Spleen (tissue), 11 donors: Measurements from ENCODE around the gene STX8. TPM values are rescaled to one million over a fixed set of nuclear protein-coding genes. Genes with fewer than 3 reads are reported as not detected.

Source experiments
- DNase-seq: peaks from one replicate; pipeline ENCODE4 v3.0.0-alpha.2; 2020
- H3K27ac ChIP-seq, 8 donors: fragments of 200-600 bp; sonication (generic) in 7 of 8; 1 replicate in 4 of 8; 2 replicates in 4 of 8; pipeline versions ENCODE4 v1.5.0 to v1.8.0; 2016 to 2021; ENCODE audit warnings: inconsistent platforms in 4 of 8, mild to moderate bottlenecking in 4 of 8, moderate library complexity in 1 of 8
- H3K27me3 ChIP-seq, 7 donors: fragments of 200-600 bp; sonication (generic) in 6 of 7; replicated peaks in 1 of 7; 1 replicate in 4 of 7; 2 replicates in 3 of 7; pipeline versions ENCODE4 v1.5.0 to v1.8.0; 2016 to 2021; ENCODE audit warnings: inconsistent platforms in 3 of 7, mild to moderate bottlenecking in 1 of 7
- H3K36me3 ChIP-seq, 6 donors: fragments of 200-600 bp; sonication (generic) in 5 of 6; 1 replicate in 4 of 6; 2 replicates in 2 of 6; pipeline versions ENCODE4 v1.5.0 to v1.8.0; 2016 to 2021; ENCODE audit warnings: inconsistent platforms in 2 of 6
- H3K4me1 ChIP-seq, 6 donors: fragments of 200-600 bp; sonication (generic) in 5 of 6; 1 replicate in 3 of 6; 2 replicates in 3 of 6; pipeline versions ENCODE4 v1.5.0 to v1.8.0; 2016 to 2021; ENCODE audit warnings: inconsistent platforms in 3 of 6
- H3K4me3 ChIP-seq, 8 donors: fragments of 200-600 bp; sonication (generic) in 7 of 8; 1 replicate in 4 of 8; 2 replicates in 4 of 8; pipeline versions ENCODE4 v1.5.0 to v1.8.0; 2016 to 2021; ENCODE audit warnings: inconsistent platforms in 4 of 8, mild to moderate bottlenecking in 4 of 8, moderate library complexity in 2 of 8
- H3K9me3 ChIP-seq, 8 donors: fragments of 200-600 bp; sonication (generic) in 7 of 8; 1 replicate in 4 of 8; 2 replicates in 4 of 8; pipeline versions ENCODE4 v1.5.0 to v1.8.0; 2016 to 2021; ENCODE audit warnings: inconsistent platforms in 4 of 8
- POLR2A ChIP-seq, 3 donors: fragments of 450-650 bp; IDR thresholded peaks; one replicate each; pipeline ENCODE4 v1.5.1; 2017; ENCODE audit warnings: antibody characterized with exemption in 3 of 3, mild to moderate bottlenecking in 1 of 3
- POLR2AphosphoS5 ChIP-seq, 3 donors: sonication (generic); formaldehyde crosslinking; IDR thresholded peaks; one replicate each; pipeline ENCODE4 v1.5.1; 2017; ENCODE audit warnings: antibody characterized with exemption in 3 of 3
- WGBS, 5 donors: extraction: QIAGEN DNeasy Blood & Tissue Kit in 3 of 5; methylation state at CpG; one replicate each; pipeline versions ENCODE4 v1.1.5 to v1.1.7; 2013 to 2018; 5-methylcytosine and 5-hydroxymethylcytosine counted together
- intact Hi-C: fragments of 100-400 bp; cut with DNase I; formaldehyde crosslinking; loops from one replicate; pipeline ENCODE4 v1.15.0; 2023; ENCODE audit warnings: low total_unique reads
- polyA plus RNA-seq, 3 donors: library from polyadenylated mRNA; stranded (reverse); fragments of 200-250 nt; gene quantifications; one replicate each; pipeline ENCODE4 v1.2.1, GENCODE V29; 2013
- total RNA-seq, 7 donors: library from RNA; depleted of rRNA in 3 of 7; stranded (reverse); fragments of >200 nt in 3 of 7; fragmentation: NEBNext Ultra II Directional in 4 of 7; extraction: Animal tissue kit (Norgen Biotek cat#: 25700) in 4 of 7; gene quantifications; one replicate each; pipeline versions ENCODE4 v1.1.0 to v1.2.1, GENCODE V29; 2016 to 2021
- TF ChIP-seq, protein P1 (sequence below), 11 experiments: fragments of 200-600 bp in 7 of 11; fragments of 450-650 bp in 4 of 11; sonication (generic) in 4 of 11; IDR thresholded peaks in 8 of 11; conservative IDR thresholded peaks in 3 of 11; 1 replicate in 7 of 11; 2 replicates in 4 of 11; pipeline versions ENCODE4 v1.4.0 to v1.8.0; 2016 to 2021; ENCODE audit warnings: antibody characterized with exemption in 11 of 11, inconsistent platforms in 4 of 11, mild to moderate bottlenecking in 1 of 11
- donor health status: healthy with polysubstance abuse.
- donor health status: DM: no; HTN: no; CAD: no; lungs with moderate emphysema.
- donor health status: DM: no; HTN: no; CAD: no.
- donor health status: Bipolar disorder and iron deficiency.
- donor health status: healthy.
- donor health status: DM: no; HTN: no; CAD: no.
- donor health status: DM: yes; HTN: yes; CAD: no.

STX8 gene
- total and polyA plus RNA-seq, 10 donors, result 37.3 to 59.8 (median 48.9) TPM

DNA sequence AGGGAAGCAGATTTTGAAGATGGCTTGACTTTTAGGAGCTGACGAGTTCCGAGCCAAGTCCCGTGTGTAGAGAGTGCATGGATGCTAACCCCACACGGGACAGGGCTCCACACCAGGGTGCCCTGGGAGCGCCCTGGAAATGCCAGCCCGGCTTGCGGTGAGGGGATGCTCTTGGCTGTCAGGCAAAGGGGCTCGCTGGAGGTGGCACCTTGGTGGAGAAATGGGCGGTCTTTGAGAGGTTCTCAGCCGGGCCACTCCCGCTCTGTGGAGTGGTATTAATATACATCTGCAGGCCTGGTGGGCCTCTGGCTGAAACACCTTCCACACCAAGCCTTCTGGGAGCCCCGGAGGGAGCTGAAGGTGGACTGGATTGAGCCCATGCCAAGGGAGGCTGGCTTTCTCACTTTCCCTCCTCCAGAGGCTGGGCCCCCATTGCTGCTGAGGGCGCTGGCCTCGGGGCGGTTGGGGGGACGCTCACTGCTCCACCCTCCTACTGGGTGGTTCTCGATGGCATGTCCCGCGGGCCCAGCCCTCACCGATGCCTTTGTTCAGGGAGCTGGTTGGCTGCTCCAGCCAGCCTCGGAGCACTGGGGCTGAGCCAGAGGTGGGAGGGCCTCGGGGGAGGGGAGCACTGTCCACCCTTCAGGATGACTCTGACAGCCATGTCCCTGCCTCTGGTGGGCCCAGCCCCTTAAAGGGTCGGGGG is 344.0 kb downstream of the STX8 start:
- Histone ChIP-seq H3K27me3 (peaks cover 0 to 62% (median 20%) of the 10 kb centered on the region in 7 donors), H3K36me3 (no peaks in the 10 kb centered on the region), H3K4me1 (peaks cover 0 to 2% (median 0%) of the 10 kb centered on the region in 6 donors), H3K4me3 (no peak overlapping the region), H3K9me3 (no peaks in the 10 kb centered on the region), H3K27ac (no peak overlapping the region)
- TF ChIP-seq POLR2AphosphoS5 (IDR thresholded peaks at IDR 0.05) (no peak), POLR2A (IDR thresholded peaks at IDR 0.05) (no peak)
- TF ChIP-seq, protein P1, sequence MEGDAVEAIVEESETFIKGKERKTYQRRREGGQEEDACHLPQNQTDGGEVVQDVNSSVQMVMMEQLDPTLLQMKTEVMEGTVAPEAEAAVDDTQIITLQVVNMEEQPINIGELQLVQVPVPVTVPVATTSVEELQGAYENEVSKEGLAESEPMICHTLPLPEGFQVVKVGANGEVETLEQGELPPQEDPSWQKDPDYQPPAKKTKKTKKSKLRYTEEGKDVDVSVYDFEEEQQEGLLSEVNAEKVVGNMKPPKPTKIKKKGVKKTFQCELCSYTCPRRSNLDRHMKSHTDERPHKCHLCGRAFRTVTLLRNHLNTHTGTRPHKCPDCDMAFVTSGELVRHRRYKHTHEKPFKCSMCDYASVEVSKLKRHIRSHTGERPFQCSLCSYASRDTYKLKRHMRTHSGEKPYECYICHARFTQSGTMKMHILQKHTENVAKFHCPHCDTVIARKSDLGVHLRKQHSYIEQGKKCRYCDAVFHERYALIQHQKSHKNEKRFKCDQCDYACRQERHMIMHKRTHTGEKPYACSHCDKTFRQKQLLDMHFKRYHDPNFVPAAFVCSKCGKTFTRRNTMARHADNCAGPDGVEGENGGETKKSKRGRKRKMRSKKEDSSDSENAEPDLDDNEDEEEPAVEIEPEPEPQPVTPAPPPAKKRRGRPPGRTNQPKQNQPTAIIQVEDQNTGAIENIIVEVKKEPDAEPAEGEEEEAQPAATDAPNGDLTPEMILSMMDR (IDR thresholded peaks at IDR 0.05 in 8 of 11, conservative IDR thresholded peaks at IDR 0.05 in 3 of 11), result no peak
- DNase-seq, result peak; percentile 71
- WGBS, 5 donors, result 83 to 92% (median 92%) methylated on average over 17 to 23 of the region's 23 CpGs
- intact Hi-C loops, result no loop called here

DNA sequence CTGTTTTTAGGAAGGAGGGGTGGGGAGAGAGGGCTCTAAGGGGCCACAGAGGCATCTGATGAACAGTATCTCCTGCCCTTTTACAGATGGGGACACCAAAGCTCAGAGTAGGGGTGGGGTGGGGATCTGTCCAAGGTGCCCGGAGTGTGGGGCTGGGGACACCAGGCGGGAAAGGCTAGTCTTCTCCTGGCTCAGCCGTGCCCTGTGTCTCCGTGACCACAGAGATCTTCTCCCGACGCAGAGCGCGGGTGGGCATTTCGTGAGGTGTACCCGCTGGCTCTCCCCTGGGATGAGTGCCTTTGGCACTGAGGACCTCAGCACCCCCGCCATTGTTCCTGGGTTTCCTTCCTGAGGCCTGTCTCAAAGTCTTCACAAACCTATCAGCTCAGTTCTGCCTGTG is 344.8 kb downstream of the STX8 start:
- peaks cover 0 to 62% (median 20%) of the 10 kb centered on the region in 7 donors for H3K27me3 ChIP-seq
- H3K9me3 ChIP-seq, result no peaks in the 10 kb centered on the region
- no peak overlapping the region for H3K27ac ChIP-seq
- peak; percentile 69 for DNase-seq
- H3K4me3 ChIP-seq, result no peak overlapping the region
- peaks cover 0 to 3% (median 0%) of the 10 kb centered on the region in 6 donors for H3K4me1 ChIP-seq
- 86 to 93% (median 87%) methylated on average over 4 to 11 of the region's 11 CpGs for WGBS, 5 donors
- TF ChIP-seq POLR2A (IDR thresholded peaks at IDR 0.05) (no peak), POLR2AphosphoS5 (IDR thresholded peaks at IDR 0.05) (no peak)
- TF ChIP-seq, protein P1 (IDR thresholded peaks at IDR 0.05 in 8 of 11, conservative IDR thresholded peaks at IDR 0.05 in 3 of 11), result no peak
- intact Hi-C loops, result no loop called here
- no peaks in the 10 kb centered on the region for H3K36me3 ChIP-seq

DNA sequence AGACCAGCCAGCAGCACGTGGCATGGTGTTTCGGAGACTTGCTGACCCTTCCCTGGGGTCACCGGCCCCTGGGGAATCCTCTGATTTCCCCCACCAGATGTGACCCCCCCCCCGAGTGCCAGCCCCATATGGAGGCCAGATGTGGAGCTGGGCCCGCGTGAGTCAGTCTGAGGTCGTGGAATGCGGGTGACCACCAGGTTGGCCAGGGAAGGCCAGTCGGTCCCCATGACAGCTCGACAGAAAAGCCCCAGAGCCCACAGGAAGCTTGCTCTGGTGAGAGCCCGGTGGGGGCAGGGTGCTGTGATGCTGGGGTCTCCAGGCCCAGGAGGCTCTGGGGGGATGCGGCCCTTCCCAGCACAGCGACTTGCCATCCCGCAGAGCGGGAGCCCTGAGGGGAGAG is 345.3 kb downstream of the STX8 start:
- no peak overlapping the region for H3K27ac ChIP-seq
- intact Hi-C loops, result no loop called here
- H3K4me1 ChIP-seq, result peaks cover 0 to 3% (median 0%) of the 10 kb centered on the region in 6 donors
- no peaks in the 10 kb centered on the region for H3K9me3 ChIP-seq
- WGBS, 5 donors, result 68 to 78% (median 75%) methylated on average over 11 to 15 of the region's 15 CpGs
- TF ChIP-seq POLR2A (IDR thresholded peaks at IDR 0.05) (no peak), POLR2AphosphoS5 (IDR thresholded peaks at IDR 0.05) (no peak)
- TF ChIP-seq, protein P1 (IDR thresholded peaks at IDR 0.05 in 8 of 11, conservative IDR thresholded peaks at IDR 0.05 in 3 of 11), result no peak
- peak; percentile 71 for DNase-seq
- no peaks in the 10 kb centered on the region for H3K36me3 ChIP-seq
- H3K4me3 ChIP-seq, result no peak overlapping the region
- peaks cover 0 to 66% (median 20%) of the 10 kb centered on the region in 7 donors for H3K27me3 ChIP-seq

DNA sequence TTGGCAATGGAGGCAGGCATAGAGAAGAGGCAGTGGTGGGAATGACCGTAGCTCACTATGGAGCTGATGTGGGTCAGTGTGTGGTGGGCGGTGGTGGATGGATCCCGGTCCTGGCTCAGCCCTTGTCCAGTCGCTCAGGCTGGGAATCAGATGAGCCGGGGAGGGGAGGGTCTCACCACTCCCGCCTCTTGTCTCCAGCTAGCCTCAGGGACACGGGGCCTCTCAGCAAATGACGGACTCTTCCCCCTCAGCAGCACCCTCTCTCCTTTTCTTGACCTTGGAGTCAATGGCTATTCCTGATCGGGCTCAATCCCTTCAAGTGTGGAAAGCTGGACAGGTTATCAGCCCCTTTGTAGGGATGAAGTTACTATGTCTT is 345.8 kb downstream of the STX8 start:
- Histone ChIP-seq H3K27ac (no peak overlapping the region), H3K4me1 (peaks cover 0 to 3% (median 0%) of the 10 kb centered on the region in 6 donors), H3K4me3 (no peak overlapping the region), H3K36me3 (no peaks in the 10 kb centered on the region), H3K9me3 (no peaks in the 10 kb centered on the region), H3K27me3 (peaks cover 0 to 67% (median 20%) of the 10 kb centered on the region in 7 donors)
- no peak for DNase-seq
- intact Hi-C loops, result no loop called here
- no peak for TF ChIP-seq POLR2A (IDR thresholded peaks at IDR 0.05)
- TF ChIP-seq POLR2AphosphoS5 (IDR thresholded peaks at IDR 0.05), result no peak
- TF ChIP-seq, protein P1 (IDR thresholded peaks at IDR 0.05 in 8 of 11, conservative IDR thresholded peaks at IDR 0.05 in 3 of 11), result no peak
- WGBS, 5 donors, result 79 to 85% (median 81%) methylated on average over 6 to 9 of the region's 9 CpGs
